Measurements from ENCODE around the gene XRRA1. TPM values are rescaled to one million over a fixed set of nuclear protein-coding genes. Genes with fewer than 3 reads are reported as not detected.

XRRA1 gene
- total RNA-seq (2021) (10.0 to 12.2 TPM (median 10.4 TPM) in 3 replicates), Bru-seq, nascent RNA (percentile 60 among the genes with signal in this experiment)
- long read RNA-seq, experiment 1, partial matches to known transcripts = 6 of 31 reads
- long read RNA-seq, experiment 1, other reads (novel, unspliced or antisense) = 24 of 31 reads
- long read RNA-seq, experiment 2, partial matches to known transcripts = 0 of 3 reads
- long read RNA-seq, experiment 2, other reads (novel, unspliced or antisense) = 3 of 3 reads
- long read RNA-seq, experiment 3, partial matches to known transcripts = 0 of 3 reads
- long read RNA-seq, experiment 3, other reads (novel, unspliced or antisense) = 3 of 3 reads

DNA sequence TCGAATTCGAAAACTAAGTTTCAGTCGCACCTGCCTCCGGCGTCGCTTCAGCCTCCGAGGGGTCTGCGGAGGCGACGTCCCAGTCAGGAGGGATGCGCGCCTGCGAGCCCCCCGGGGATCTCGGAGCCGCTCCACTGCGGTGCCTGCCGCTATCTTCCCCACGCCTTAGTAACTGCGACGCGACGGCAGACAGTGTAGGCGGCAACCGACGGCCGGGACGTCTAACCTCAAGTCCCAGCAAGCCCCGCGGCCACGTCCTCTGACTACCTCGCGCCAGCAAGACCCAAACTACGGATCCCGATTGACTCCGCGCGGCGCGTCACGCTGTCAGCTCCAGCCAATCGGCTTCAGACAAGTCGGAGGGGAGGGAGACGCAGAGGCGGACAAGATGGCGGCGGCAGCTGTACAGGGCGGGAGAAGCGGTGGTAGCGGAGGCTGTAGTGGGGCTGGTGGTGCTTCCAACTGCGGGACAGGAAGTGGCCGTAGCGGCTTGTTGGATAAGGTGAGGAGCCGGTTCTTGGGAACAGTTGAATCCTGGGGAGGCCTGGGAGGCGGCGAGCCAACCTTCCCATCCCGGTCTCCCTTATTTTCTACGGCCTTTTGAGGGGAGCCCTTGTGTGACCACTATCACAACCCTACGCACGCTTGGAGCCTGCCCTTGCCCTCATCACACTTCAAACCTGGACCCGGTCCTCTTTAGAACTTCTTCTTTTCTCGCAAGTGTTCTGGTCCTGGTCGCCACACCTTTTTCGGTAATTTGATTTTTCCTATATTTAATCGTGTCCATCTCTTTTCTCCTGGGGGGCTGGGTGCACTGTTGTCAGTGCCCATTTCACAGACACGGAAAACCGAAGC lies at the start of gene XRRA1, which contains the start of gene SPCS2:
Gene XRRA1, minus strand, starts transcription at position 194 of the 855 bp plus-strand sequence. CDS start 8,213 bp downstream, outside the sequence.
Gene SPCS2, plus strand, starts transcription at position 369 of the 855 bp plus-strand sequence. Its CDS starts 20 bp downstream, at position 389.
- H3K27ac Mint-ChIP-seq = peak within 1 kb of the TSS; percentile 98
- no peaks in the 10 kb centered on the region for H3K27me3 Mint-ChIP-seq (ENCODE audit: low read depth)
- no peaks in the 10 kb centered on the region for H3K9me3 Mint-ChIP-seq
- ChIA-PET CTCF (interaction anchor here (1.0 to 2.1 kb wide), 4 partner anchors 18 to 74 kb away, joined by 3 to 7 read pairs (median 6); no protein-coding TSS in a partner anchor), POLR2A (interaction anchor here (0.6 to 2.0 kb wide), 3 partner anchors 19 to 628 kb away, joined by 3 to 8 read pairs (median 3); partner anchors contain the start of gene NEU3)
- H3K4me3 Mint-ChIP-seq = peak within 1 kb of the TSS; percentile 99
- H3K36me3 Mint-ChIP-seq = peaks cover 7% of the 10 kb centered on the region; the same call in 1 of the 2 replicates
- peak; percentile 97 for ATAC-seq
- peak; percentile 98 for DNase-seq (ENCODE audit: low spot score)
- peaks cover 17% of the 10 kb centered on the region for H3K4me1 Mint-ChIP-seq
- TF ChIP-seq, protein P1, sequence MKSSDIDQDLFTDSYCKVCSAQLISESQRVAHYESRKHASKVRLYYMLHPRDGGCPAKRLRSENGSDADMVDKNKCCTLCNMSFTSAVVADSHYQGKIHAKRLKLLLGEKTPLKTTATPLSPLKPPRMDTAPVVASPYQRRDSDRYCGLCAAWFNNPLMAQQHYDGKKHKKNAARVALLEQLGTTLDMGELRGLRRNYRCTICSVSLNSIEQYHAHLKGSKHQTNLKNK (CRISPR knock-in tag; IDR thresholded peaks at IDR 0.05) = no peak
- no peak for TF ChIP-seq RORB (CRISPR knock-in tag; IDR thresholded peaks at IDR 0.05)
- TF ChIP-seq, protein P2, sequence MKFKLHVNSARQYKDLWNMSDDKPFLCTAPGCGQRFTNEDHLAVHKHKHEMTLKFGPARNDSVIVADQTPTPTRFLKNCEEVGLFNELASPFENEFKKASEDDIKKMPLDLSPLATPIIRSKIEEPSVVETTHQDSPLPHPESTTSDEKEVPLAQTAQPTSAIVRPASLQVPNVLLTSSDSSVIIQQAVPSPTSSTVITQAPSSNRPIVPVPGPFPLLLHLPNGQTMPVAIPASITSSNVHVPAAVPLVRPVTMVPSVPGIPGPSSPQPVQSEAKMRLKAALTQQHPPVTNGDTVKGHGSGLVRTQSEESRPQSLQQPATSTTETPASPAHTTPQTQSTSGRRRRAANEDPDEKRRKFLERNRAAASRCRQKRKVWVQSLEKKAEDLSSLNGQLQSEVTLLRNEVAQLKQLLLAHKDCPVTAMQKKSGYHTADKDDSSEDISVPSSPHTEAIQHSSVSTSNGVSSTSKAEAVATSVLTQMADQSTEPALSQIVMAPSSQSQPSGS (CRISPR knock-in tag; IDR thresholded peaks at IDR 0.05; ENCODE audit: borderline replicate concordance, low read depth) = no peak
- TF ChIP-seq TEAD4 (CRISPR knock-in tag; IDR thresholded peaks at IDR 0.05) = peak; percentile 10; the same call in 1 of the 2 replicates
- no peak for TF ChIP-seq ZNF512 (CRISPR knock-in tag; IDR thresholded peaks at IDR 0.05; ENCODE audit: borderline replicate concordance)
- TF ChIP-seq, protein P3, sequence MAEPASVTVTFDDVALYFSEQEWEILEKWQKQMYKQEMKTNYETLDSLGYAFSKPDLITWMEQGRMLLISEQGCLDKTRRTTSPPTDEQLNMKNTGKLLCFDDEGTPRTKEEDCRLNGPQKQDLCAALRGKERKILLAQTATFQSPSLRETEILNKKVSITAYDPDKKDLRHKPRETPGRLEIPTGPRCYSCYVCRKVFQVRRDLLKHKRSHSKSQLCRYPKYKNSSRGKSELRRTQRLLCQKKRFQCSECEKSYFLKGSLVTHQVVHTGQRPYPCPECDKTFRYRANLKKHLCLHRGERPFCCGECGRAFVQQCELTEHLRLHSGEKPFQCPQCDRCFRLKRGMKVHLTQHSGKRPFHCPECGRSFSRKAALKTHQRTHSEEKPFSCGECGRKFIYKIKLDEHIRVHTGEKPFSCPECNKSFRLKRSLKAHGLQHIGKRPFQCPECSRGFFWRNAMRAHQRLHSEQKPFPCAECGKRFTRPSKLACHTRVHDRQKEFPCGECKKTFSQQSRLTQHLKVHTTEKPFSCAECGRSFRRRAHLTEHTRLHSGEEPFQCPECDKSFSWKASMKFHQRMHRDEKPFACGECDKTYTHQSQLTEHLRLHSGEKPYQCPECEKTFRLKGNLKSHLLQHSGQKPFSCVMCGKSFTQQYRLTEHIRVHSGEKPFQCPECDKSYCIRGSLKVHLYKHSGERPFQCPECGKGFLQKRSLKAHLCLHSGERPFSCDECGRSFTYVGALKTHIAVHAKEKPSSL (CRISPR knock-in tag; conservative IDR thresholded peaks at IDR 0.05) = no peak
- TF ChIP-seq OVOL2 (CRISPR knock-in tag; IDR thresholded peaks at IDR 0.05; ENCODE audit: borderline replicate concordance) = no peak
- TF ChIP-seq MXD4 (CRISPR knock-in tag; IDR thresholded peaks at IDR 0.05; ENCODE audit: borderline replicate concordance) = no peak
- TF ChIP-seq PREB (CRISPR knock-in tag; IDR thresholded peaks at IDR 0.05; ENCODE audit: borderline replicate concordance) = no peak
- TF ChIP-seq ZNF671 (CRISPR knock-in tag; IDR thresholded peaks at IDR 0.05) = no peak
- TF ChIP-seq HMGA2 (CRISPR knock-in tag; IDR thresholded peaks at IDR 0.05) = no peak
- TF ChIP-seq ZNF416 (CRISPR knock-in tag; IDR thresholded peaks at IDR 0.05) = no peak
- TF ChIP-seq NR3C1 (CRISPR knock-in tag; conservative IDR thresholded peaks at IDR 0.05; ENCODE audit: low read depth) = no peak
- TF ChIP-seq ELF4 (CRISPR knock-in tag; IDR thresholded peaks at IDR 0.05; ENCODE audit: low read depth) = no peak
- TF ChIP-seq JUN (CRISPR knock-in tag; IDR thresholded peaks at IDR 0.05) = no peak
- peak; percentile 83 for TF ChIP-seq SP1 (CRISPR knock-in tag; conservative IDR thresholded peaks at IDR 0.05)
- no peak for TF ChIP-seq ZNF317 (CRISPR knock-in tag; IDR thresholded peaks at IDR 0.05; ENCODE audit: borderline replicate concordance, low read depth)
- no peak for TF ChIP-seq ZNF396 (CRISPR knock-in tag; IDR thresholded peaks at IDR 0.05; ENCODE audit: borderline replicate concordance)
- TF ChIP-seq ZNF532 (CRISPR knock-in tag; IDR thresholded peaks at IDR 0.05; ENCODE audit: borderline replicate concordance) = no peak
- no peak for TF ChIP-seq ZBTB21 (CRISPR knock-in tag; IDR thresholded peaks at IDR 0.05; ENCODE audit: borderline replicate concordance)
- TF ChIP-seq GABPB1 (CRISPR knock-in tag; IDR thresholded peaks at IDR 0.05) = peak; percentile 78

All from WTC11 (cell line).